ENCODE measurements around the gene CLNK. TPM values are rescaled to one million over a fixed set of nuclear protein-coding genes. Genes with fewer than 3 reads are reported as not detected.

The CLNK gene
- total RNA-seq, 2 experiments from 2014 or later, result 2.0 TPM; not detected in 1

DNA sequence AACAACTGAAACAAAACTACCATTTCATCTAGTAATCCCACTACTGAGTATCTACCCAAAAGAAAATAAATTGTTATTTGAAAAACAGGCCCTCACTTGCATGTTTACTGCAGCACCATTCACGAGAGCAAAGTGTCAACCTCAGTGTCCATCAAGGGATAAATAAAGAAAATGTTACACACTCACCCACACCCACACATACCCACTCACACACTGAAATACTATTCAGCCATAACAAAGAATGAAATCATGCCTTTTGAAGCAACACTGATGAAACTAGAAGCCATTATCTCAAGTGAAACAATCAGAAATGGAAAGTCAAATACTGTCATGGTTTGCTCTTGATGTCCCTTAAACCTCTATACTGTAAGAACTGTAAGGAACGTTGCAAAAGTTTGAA, 44.8 kb upstream of the CLNK start:
- no peak for DNase-seq (ENCODE audit: low spot score)
- Histone ChIP-seq H3K79me2 (ENCODE audit: insufficient read depth, low read depth, low read length) (no peaks in the 10 kb centered on the region), H3K27ac (ENCODE audit: low read depth, low read length, poor library complexity, severe bottlenecking) (no peak overlapping the region), H3K36me3 (ENCODE audit: insufficient read depth, low read length) (no peaks in the 10 kb centered on the region), H3K9me3 (ENCODE audit: low read length) (no peaks in the 10 kb centered on the region), H3K4me3 (ENCODE audit: low read depth, low read length, poor library complexity, severe bottlenecking) (no peak overlapping the region), H3K4me2 (ENCODE audit: low read length) (no peak overlapping the region), H3K4me1 (ENCODE audit: insufficient read depth, low read length, poor library complexity, severe bottlenecking) (peaks cover 38% of the 10 kb centered on the region), H3K9me2 (ENCODE audit: insufficient read depth, low read length) (no peaks in the 10 kb centered on the region), H4K20me1 (ENCODE audit: insufficient read depth, low read length) (no peaks in the 10 kb centered on the region), H2AFZ (ENCODE audit: low read length) (no peak overlapping the region)
- BruUV-seq (replicated peaks), result no TSS peak
- no peak for TF ChIP-seq EZH2phosphoT487 (IDR thresholded peaks at IDR 0.05; ENCODE audit: borderline replicate concordance, low read depth, low read length)
- TF ChIP-seq, protein P1, sequence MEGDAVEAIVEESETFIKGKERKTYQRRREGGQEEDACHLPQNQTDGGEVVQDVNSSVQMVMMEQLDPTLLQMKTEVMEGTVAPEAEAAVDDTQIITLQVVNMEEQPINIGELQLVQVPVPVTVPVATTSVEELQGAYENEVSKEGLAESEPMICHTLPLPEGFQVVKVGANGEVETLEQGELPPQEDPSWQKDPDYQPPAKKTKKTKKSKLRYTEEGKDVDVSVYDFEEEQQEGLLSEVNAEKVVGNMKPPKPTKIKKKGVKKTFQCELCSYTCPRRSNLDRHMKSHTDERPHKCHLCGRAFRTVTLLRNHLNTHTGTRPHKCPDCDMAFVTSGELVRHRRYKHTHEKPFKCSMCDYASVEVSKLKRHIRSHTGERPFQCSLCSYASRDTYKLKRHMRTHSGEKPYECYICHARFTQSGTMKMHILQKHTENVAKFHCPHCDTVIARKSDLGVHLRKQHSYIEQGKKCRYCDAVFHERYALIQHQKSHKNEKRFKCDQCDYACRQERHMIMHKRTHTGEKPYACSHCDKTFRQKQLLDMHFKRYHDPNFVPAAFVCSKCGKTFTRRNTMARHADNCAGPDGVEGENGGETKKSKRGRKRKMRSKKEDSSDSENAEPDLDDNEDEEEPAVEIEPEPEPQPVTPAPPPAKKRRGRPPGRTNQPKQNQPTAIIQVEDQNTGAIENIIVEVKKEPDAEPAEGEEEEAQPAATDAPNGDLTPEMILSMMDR (conservative IDR thresholded peaks at IDR 0.05; ENCODE audit: low read length), result no peak
- POLR2A ChIA-PET, result no interaction called here
- CTCF ChIA-PET (ENCODE audit: unreplicated experiment), result no interaction called here
- intact Hi-C loops (cut with micrococcal nuclease; ENCODE audit: unreplicated experiment), result loop anchor here (10.0 kb wide), 1 partner anchor 375 kb away; no protein-coding TSS in a partner anchor

DNA sequence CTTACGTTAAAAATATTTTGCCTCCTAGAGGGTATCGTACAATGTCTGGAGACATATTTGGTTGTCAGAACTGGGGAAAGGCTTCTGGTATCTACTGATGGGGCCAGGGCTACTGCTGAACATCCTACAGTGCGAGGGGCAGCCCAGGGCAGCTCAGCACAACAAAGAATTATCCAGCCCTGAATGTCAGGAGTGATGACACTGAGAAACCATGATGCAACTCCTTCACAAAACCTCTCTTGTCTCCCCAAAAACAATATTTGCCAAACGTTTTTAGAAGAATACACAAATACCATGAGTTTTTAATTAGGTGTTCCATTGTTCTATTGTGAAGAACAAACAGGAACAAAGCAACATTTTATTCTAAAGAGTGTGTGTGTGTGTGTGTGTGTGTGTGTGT, 43.4 kb upstream of the CLNK start:
- DNase-seq (ENCODE audit: low spot score), result no peak
- no TSS peak for BruUV-seq (replicated peaks)
- Histone ChIP-seq H3K4me2 (ENCODE audit: low read length) (no peak overlapping the region), H3K27ac (ENCODE audit: low read depth, low read length, poor library complexity, severe bottlenecking) (no peak overlapping the region), H4K20me1 (ENCODE audit: insufficient read depth, low read length) (no peaks in the 10 kb centered on the region), H3K36me3 (ENCODE audit: insufficient read depth, low read length) (no peaks in the 10 kb centered on the region), H3K9me3 (ENCODE audit: low read length) (no peaks in the 10 kb centered on the region), H3K4me3 (ENCODE audit: low read depth, low read length, poor library complexity, severe bottlenecking) (no peak overlapping the region), H3K79me2 (ENCODE audit: insufficient read depth, low read depth, low read length) (no peaks in the 10 kb centered on the region), H2AFZ (ENCODE audit: low read length) (no peak overlapping the region; the same call in 1 of the 2 replicates), H3K4me1 (ENCODE audit: insufficient read depth, low read length, poor library complexity, severe bottlenecking) (peaks cover 48% of the 10 kb centered on the region), H3K9me2 (ENCODE audit: insufficient read depth, low read length) (no peaks in the 10 kb centered on the region)
- CTCF ChIA-PET (ENCODE audit: unreplicated experiment), result no interaction called here
- intact Hi-C loops (cut with micrococcal nuclease; ENCODE audit: unreplicated experiment), result loop anchor here (10.0 kb wide), 1 partner anchor 377 kb away; no protein-coding TSS in a partner anchor
- TF ChIP-seq, protein P1 (conservative IDR thresholded peaks at IDR 0.05; ENCODE audit: low read length), result no peak
- TF ChIP-seq EZH2phosphoT487 (IDR thresholded peaks at IDR 0.05; ENCODE audit: borderline replicate concordance, low read depth, low read length), result no peak
- POLR2A ChIA-PET, result interaction anchor here (0.6 to 0.7 kb wide), 2 partner anchors 12 to 450 kb away, joined by 3 to 4 read pairs; no protein-coding TSS in a partner anchor

DNA sequence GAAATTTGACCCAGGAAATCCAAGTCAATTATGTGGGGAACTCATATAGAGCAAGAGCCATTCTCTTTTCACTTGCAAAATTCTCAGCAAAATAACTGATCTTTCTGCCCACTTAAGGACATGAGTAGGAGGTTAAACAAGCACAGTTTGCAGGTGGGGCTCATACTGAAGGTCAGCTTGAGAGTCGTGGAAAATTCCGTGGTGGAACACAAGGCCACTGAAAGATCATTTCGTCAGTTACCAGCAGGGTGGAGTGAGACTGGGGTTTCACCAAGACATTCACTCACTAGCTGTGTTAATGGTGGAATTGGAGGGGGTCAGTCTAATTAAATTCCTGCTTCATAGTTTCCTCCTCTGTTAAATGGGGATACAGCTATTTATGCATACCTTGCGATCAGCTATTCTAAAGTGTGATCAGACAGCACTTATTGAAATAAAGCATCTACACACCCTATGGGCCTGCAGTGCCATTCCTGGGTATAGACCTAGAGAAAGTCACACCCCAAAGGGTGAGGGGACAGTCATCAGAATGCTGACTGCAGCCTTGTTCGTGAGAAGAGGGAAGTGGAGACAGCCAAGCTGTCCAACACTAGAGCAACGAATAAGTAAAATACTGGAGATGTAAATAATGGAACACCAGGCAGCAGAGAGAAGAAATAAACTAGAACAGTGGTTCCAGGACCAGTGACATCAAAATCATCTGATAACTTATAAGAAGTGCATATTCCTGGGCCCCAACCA, 42.7 kb upstream of the CLNK start:
- BruUV-seq (replicated peaks), result no TSS peak
- Histone ChIP-seq H3K79me2 (ENCODE audit: insufficient read depth, low read depth, low read length) (no peaks in the 10 kb centered on the region), H3K36me3 (ENCODE audit: insufficient read depth, low read length) (no peaks in the 10 kb centered on the region), H3K9me2 (ENCODE audit: insufficient read depth, low read length) (no peaks in the 10 kb centered on the region), H3K4me1 (ENCODE audit: insufficient read depth, low read length, poor library complexity, severe bottlenecking) (peaks cover 48% of the 10 kb centered on the region), H3K9me3 (ENCODE audit: low read length) (no peaks in the 10 kb centered on the region), H2AFZ (ENCODE audit: low read length) (peak overlapping the region; percentile 68), H4K20me1 (ENCODE audit: insufficient read depth, low read length) (no peaks in the 10 kb centered on the region), H3K4me3 (ENCODE audit: low read depth, low read length, poor library complexity, severe bottlenecking) (no peak overlapping the region), H3K27ac (ENCODE audit: low read depth, low read length, poor library complexity, severe bottlenecking) (no peak overlapping the region), H3K4me2 (ENCODE audit: low read length) (no peak overlapping the region)
- ChIA-PET POLR2A (interaction anchor here (0.6 kb wide), 1 partner anchor 450 kb away, joined by 4 read pairs; no protein-coding TSS in a partner anchor), CTCF (ENCODE audit: unreplicated experiment) (no interaction called here)
- no peak for DNase-seq (ENCODE audit: low spot score)
- intact Hi-C loops (cut with micrococcal nuclease; ENCODE audit: unreplicated experiment), result loop anchor here (10.0 kb wide), 1 partner anchor 377 kb away; no protein-coding TSS in a partner anchor
- TF ChIP-seq EZH2phosphoT487 (IDR thresholded peaks at IDR 0.05; ENCODE audit: borderline replicate concordance, low read depth, low read length), result no peak
- TF ChIP-seq, protein P1 (conservative IDR thresholded peaks at IDR 0.05; ENCODE audit: low read length), result no peak

Measured in OCI-LY7 (cell line).